ENCODE data around the gene PLA2G7. TPM values are rescaled to one million over a fixed set of nuclear protein-coding genes. Genes with fewer than 3 reads are reported as not detected.
"Not testable (repeated sequence)": the region's sequence is repeated elsewhere in the genome, so short reads cannot be mapped to it uniquely, and the experiment has no call there.

PLA2G7 gene
- total RNA-seq, 1 donor from 2014 or later = 1.6 TPM

GRCh38 chr6:46749731-46750130 lies 14.6 kb upstream of the PLA2G7 start:
- FAIRE-seq = no peak
- DNase-seq (ENCODE audit: low spot score in 2 of 2) = no peak

DNA sequence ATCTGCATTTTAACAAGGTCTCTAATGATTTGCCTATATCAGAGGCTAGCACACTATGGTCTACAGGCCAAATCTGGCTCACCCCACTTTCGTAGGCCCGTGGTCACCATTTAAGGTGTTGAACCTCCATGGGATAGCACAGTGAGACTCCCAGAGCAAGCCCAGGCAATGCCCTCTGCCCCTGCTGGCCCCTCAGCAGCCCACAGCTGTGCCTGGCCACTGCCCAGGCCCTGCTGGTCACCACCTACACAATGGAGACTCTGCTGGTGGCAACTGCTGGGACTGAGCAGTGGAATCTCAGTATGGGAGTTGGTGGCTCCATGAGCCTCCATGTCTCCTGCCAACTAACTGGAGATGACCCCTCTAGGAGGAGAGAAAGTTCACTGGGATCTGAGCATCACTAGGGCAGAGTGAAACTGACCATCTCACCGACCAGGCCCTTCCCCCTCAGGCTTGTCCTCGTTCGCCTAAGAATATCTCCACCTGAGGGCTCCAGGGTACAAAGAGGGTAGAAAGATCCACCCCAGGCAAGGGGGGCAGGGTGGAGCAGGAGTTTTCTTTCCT lies 13.8 kb upstream of the PLA2G7 start:
- FAIRE-seq (no peak), DNase-seq (ENCODE audit: low spot score in 2 of 2) (no peak)

GRCh38 chr6:46746696-46747095 lies 11.5 kb upstream of the PLA2G7 start, which contains the start of gene ANKRD66:
ANKRD66 (plus strand) TSS chr6:46746933; CDS start chr6:46751949, 5,016 bp downstream.
- no peak for DNase-seq (ENCODE audit: low spot score in 2 of 2)
- no peak for FAIRE-seq

DNA sequence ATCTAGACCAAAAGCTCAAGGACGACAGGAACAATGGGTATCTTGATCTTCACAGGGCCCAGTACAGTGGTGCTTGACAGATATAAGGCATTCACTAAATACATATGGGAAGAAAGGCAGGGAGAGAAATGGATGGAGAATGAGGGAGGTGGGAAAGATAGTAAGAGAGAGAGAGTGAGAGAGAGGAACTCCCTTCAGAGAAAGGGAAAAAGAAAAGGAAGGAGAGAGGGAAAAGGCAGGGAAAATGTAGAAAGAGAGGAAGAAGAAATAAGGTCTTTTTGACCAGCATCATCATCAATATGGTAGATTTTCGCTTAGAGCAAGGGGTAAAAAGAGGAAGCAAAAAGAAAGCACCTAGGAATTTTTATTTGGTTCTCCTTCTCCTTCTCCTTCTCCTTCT lies 10.8 kb upstream of the PLA2G7 start:
- FAIRE-seq (no peak), DNase-seq (ENCODE audit: low spot score in 2 of 2) (no peak)

DNA sequence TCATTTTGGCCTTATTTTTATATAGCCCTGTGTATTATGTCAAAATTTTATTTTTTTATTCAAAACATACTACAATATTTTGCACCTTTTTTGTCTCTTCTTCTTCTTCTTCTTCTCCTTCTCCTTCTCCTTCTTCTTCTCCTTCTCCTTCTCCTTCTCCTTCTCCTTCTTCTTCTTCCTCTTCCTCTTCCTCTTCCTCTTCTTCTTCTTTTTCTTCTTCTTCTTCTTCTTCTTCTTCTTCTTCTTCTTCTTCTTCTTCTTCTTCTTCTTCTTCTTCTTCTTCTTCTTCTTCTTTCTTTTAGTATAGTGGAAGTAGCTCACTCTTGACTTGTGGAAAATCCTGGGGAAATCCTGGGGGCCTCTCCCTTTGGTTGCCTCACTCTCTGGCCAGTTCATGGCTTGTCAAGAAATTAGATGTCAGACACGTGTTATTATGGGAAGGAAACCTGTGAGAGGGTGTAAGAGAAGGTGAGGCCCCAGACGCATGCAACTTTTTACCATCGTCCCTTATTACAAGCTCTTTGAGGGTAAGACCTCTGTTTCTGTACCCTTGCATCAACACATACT lies 9.1 kb upstream of the PLA2G7 start:
- FAIRE-seq; DNase-seq (ENCODE audit: low spot score in 2 of 2): not testable (repeated sequence)

DNA sequence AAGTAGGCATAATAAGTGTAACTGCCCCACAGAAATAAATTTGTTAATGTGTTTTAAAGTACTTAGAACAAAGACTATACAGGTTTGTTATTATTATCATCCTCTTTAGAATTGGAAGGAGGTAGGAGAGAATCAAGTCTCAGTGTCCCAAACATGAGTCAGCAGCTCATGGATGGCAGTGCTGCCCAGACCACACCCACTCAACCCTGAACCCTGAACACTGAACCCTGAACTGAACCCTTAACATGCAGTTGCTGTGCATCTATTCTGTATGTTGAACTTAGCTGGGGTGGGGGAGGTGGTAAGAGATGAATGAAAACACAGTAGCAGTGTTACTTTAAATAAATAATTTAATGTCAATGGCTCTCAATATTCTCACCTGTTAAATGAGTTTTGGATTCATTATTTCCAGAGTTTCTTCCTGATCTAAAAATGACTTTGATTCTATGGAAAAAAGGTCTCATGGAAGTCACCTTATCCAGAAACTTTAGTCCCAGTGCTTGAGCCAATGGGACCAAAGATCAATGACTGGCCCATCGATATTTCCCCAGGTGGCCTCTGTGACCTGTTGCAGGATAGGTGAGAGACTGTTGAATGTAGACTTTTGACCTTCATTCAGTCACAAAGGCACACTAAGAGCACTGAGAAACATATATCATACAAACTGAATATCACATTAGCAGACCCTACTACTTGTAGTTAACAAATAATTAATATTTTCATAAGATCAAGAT lies 8.4 kb upstream of the PLA2G7 start:
- FAIRE-seq (no peak), DNase-seq (ENCODE audit: low spot score in 2 of 2) (no peak)

DNA sequence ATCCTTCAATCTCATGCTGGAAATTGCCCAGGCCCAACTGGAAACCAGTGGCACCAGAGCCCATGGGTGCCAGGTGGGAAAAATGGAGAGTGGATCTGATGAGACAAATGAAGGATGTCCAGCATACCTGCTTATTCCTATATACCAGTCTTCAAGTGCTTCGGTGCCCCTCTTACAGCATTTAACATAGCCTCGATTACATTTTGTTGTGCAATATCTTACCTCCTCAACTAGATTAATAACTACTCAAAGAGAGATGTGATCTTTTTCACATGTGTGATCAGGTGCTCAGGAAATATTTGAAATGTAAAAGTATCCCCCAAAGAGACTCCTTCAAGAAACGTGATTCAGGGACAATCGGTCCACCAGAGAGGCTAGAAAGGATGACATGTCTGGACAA lies 6.7 kb upstream of the PLA2G7 start:
- FAIRE-seq (no peak), DNase-seq (ENCODE audit: low spot score in 2 of 2) (no peak)

- no peak for DNase-seq (ENCODE audit: low spot score in 2 of 2)
- no peak for FAIRE-seq
Observed at GRCh38 chr6:46741482-46741881, 6.3 kb upstream of the PLA2G7 start.

GRCh38 chr6:46736906-46737305 lies 1.7 kb upstream of the PLA2G7 start:
- DNase-seq (ENCODE audit: low spot score in 2 of 2) = no peak
- FAIRE-seq = no peak

DNA sequence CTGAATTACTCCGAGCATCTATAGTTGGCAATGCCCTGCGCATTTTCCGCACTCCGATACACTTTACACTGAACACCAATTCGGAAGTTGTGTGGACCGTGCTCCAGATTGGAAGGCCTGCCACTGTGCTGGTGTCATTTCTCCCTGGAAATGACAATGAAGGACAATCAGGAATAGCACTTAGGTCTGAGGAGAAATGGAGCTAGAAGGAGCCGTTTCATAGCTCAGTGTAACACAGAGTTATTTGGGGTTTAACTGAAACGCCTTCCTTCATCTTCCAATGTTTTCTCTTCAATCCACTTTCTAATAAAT lies 501 bp upstream of the PLA2G7 start:
- DNase-seq (ENCODE audit: low spot score in 2 of 2) (no peak), FAIRE-seq (no peak)

DNA sequence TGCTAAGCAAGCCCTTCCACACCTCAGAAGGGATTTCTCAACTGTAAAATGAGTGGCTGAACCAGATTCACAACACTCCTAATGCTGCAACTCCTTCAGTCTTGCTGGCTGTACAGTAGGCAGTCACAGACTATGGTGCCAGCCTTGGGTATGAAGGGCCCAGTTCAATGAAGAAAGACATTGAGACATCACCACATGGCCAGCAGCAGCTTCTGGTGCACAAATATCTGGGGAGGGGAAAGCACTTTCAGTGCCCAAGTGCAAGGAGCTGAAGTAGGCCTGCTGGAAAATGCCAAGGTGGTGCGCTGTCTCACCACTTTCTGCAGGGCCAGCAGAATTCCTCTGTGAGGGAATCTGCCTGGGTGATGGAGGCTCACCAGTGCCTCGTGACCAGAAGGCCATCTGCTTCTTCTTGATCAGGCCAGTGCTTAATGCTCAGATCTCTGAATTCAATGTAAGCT lies 1.8 kb downstream of the PLA2G7 start:
- FAIRE-seq = no peak
- DNase-seq (ENCODE audit: low spot score in 2 of 2) = no peak

- no peak for FAIRE-seq
Observed at GRCh38 chr6:46730921-46731461, 4.2 kb downstream of the PLA2G7 start.

GRCh38 chr6:46729787-46730326 lies 5.3 kb downstream of the PLA2G7 start:
- no peak for DNase-seq (ENCODE audit: low spot score in 2 of 2)
- no peak for FAIRE-seq

More at GRCh38 chr6:46730921-46731461, 4.2 kb downstream of the PLA2G7 start:
- DNase-seq (ENCODE audit: low spot score in 2 of 2) = no peak

GRCh38 chr6:46720401-46720800 lies 14.8 kb downstream of the PLA2G7 start:
- no peak for FAIRE-seq
- DNase-seq (ENCODE audit: low spot score in 2 of 2) = no peak

- DNase-seq (ENCODE audit: low spot score in 2 of 2) (no peak), FAIRE-seq (no peak)
Observed at GRCh38 chr6:46719099-46719498, 16.1 kb downstream of the PLA2G7 start.

- FAIRE-seq (no peak), DNase-seq (ENCODE audit: low spot score in 2 of 2) (no peak)
Observed at GRCh38 chr6:46715141-46715540, 20.0 kb downstream of the PLA2G7 start.

- DNase-seq (ENCODE audit: low spot score in 2 of 2) (no peak), FAIRE-seq (no peak)
Observed at GRCh38 chr6:46711491-46711890, 23.7 kb downstream of the PLA2G7 start.

DNA sequence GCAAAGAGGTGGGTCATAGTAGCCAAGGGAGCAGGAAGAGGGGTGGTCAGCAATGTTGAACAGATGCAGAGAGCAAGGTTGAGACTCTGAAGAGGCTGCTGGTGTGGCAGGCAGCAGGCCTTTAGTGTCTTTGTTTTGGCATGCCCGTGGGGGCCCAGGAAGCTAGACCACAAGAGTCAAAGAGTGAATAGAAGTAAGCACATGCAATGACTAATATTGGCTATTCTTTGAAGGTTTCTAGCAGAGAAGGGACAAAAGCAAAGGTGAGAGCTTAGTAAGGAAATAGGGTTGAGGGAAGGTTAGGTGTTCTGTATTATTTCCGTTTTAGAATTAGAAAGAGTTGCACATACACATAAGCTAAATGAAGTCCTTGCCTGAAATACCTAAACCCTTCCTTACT lies 28.7 kb downstream of the PLA2G7 start:
- FAIRE-seq = no peak

GRCh38 chr6:46704562-46704961 lies 30.6 kb downstream of the PLA2G7 start:
- FAIRE-seq (no peak), DNase-seq (ENCODE audit: low spot score in 2 of 2) (peak in 1 of 2 donors; percentile 21)

More for the DNA sequence above, 28.7 kb downstream of the PLA2G7 start:
- DNase-seq (ENCODE audit: low spot score in 2 of 2) = no peak

DNA sequence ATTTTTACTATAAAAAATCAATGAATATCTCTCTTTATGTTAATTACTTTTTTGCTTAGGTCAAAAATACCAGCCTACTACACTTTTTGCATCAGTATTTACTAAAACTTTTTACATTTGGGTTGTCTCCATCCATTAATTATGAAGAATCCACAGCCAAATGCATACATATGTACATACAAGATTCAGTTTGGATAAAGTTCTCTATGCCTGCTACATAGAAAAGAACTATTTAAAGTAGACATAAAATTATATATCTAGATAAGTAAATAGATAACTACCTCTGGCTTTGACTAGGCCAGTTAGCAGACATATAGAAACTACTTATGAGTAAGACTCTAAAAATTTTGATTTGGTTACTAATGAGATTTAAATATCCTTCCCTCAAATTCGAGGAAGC lies 35.2 kb downstream of the PLA2G7 start:
- no peak for FAIRE-seq
- DNase-seq (ENCODE audit: low spot score in 2 of 2) = no peak

GRCh38 chr6:46690911-46691451 lies 44.2 kb downstream of the PLA2G7 start:
- no peak for DNase-seq (ENCODE audit: low spot score in 2 of 2)
- no peak for FAIRE-seq

All from frontal cortex (tissue), 4 donors.